ENCODE results near the gene CCNJ.

Gene CCNJ

DNA sequence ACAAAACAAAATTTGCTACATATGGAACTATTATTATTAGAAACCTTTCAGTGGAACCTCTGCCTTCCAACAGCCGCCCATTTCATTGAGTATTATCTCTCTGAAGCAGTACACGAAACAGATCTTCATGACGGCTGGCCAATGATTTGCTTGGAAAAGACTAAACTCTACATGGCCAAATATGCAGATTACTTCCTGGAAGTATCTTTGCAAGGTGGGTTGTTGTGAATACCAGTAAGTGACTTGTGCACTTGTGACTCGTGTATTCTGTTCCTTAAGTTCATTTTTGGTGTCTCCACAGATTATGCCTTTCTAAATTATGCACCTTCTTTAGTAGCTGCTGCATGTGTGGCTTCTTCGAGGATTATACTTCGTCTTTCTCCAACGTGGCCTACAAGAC lies 13.4 kb downstream of the CCNJ start:
- no peak for DNase-seq (ENCODE audit: low read depth, low spot score)

DNA sequence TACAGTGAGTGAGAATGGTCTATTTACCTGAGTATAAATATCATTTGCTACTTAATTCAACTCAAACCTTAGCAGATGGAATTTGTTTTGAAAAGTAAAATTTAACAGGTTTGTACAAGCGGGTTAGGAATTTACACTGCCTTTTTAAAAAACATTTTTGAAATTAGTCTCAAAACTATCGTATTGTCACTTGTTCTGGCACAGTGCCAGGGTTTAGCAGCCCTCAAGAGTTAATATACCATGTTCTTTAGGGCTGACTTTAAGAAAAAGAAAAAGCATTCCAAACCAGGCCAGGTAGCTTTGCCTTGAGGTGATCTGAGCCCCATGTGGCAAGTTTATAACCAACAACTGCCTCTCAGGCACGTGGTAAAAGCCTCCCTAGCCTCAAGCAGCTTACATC lies 17.8 kb downstream of the CCNJ start:
- DNase-seq (ENCODE audit: low read depth, low spot score), result no peak

DNA sequence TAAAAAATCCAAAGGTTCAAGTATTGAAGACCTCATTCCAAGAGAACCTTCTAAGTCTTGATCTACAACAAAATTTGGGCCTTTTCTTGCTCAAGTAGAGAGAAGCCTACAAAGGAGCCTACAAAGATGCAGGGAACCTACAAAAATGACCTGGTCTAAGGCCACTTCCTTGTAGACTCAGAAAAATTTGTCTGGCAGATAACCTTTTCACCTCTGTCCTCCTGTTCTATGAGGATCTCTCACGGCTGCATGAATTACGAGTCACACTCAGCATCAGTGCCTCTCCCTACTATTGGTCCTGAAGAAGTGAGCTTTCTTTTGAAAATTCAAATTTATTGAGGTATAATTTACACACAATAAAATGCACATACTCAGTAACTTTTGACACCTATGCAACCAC lies 29.3 kb downstream of the CCNJ start:
- DNase-seq (ENCODE audit: low read depth, low spot score), result no peak

DNA sequence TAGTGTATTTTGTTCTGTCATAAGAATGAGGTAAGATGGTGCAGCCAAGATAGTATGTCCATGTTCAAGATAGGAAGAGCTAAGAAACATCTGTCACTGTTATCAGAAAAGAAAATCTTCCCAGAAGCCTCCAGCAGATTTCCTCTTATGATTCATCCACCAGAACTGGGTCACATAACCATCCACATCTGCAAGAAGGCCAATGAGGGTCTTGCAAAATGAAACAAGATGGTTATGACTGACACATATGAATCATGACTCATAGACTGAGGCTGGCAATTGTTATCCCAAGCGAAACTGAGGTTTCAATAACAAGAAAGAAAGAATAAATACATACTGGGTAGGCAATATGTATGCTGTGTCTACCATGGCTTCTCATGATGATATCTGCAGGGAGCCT lies 30.3 kb downstream of the CCNJ start:
- no peak for DNase-seq (ENCODE audit: low read depth, low spot score)

GRCh38 chr10:96074776-96075175 lies 31.4 kb downstream of the CCNJ start:
- no peak for DNase-seq (ENCODE audit: low read depth, low spot score)

GRCh38 chr10:96075977-96076376 lies 32.6 kb downstream of the CCNJ start:
- no peak for DNase-seq (ENCODE audit: low read depth, low spot score)

DNA sequence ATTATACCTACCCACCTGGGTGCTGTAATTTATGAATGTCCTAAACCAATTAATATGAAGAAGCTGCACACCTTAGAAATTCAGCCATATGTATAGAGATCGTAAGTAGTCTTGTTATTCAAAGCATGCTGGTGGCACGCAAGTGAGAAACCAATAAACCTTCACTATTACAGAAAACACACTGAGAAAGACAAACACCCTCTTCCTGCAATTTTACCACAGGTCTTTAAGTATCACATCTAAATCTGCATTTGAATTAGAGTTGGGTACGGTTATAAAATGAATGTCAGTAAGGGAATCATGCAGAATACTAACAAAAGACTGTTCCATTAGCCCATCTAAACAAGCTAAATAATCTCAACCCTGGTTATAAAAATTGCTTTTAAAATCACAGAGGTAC lies 33.8 kb downstream of the CCNJ start:
- no peak for DNase-seq (ENCODE audit: low read depth, low spot score)

- DNase-seq (ENCODE audit: low read depth, low spot score), result no peak
Observed at GRCh38 chr10:96082153-96082552, 38.8 kb downstream of the CCNJ start.

- DNase-seq (ENCODE audit: low read depth, low spot score), result no peak
Observed at GRCh38 chr10:96082748-96083147, 39.4 kb downstream of the CCNJ start.

DNA sequence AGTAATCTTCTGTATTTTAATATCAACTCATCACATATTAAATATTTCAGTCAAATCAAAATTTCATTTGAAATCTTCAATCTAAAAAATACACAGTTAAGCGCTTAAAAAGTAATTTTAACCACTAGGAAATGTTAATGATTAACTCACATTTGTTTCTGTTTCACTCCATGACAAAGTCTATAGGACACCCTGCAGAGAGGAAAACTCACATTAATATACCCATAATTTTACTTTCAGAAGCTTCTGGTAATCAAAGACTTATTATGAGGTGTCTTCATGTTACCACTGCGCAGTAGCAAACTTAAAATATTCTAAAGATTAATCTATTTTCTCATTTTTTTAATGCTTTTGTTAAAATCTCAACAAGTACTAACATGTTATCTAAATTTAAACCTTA lies 45.7 kb downstream of the CCNJ start:
- DNase-seq (ENCODE audit: low read depth, low spot score), result no peak

- DNase-seq (ENCODE audit: low read depth, low spot score), result peak; percentile 87
Observed at GRCh38 chr10:96089670-96090462, 46.5 kb downstream of the CCNJ start.

DNA sequence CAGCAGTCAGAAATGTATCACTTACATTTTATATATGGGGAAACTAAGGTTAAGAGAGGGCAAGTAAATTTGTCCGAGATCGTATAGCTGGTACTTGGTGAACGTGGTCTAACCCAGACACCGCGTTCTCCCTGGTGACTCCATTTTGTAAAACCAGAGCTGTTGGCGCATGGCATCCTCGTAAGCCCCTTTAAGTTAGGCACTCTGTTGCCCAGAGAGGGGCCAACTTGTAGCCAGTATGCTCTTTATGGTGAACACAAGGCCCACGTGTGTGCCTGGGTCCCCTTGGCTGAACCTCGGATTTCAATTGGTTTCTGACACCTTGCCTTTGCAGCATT lies 47.0 kb downstream of the CCNJ start:
- no peak for DNase-seq (ENCODE audit: low read depth, low spot score)

DNA sequence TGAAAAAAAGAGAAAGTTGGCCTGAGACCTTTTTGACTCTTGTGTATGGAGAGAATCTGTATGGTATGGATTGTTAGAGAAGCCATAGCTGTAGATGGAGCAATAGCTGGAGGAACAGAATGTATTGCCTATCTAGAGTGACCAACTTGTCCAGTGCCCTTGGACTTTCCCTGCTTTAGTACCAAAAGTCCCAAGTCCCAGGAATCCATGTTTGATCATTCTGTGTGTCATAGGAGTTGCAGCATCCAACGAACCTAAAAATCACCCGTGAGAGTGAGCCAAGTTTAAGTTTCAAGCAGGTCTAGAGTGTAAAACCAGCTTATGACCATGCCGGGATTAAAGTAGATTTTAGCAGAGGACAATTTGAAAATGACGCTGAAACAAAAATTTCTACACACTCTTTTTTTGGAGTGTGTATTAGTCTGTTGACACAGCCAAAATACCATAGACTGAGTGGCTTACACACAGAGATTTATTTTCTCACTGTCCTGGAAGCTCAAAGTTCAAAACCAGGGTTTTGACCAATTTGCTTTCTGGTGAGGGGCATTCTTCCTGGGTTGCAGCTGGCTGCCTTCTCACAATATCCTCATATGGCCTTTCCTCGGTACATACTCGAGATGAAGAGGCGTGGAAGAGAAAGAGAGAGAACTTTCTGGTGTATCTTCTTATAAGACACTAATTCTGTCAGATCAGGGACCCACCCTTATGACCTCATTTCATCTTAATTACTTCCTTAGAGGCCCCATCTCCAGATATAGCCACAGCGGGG lies 49.8 kb downstream of the CCNJ start:
- DNase-seq (ENCODE audit: low read depth, low spot score), result no peak

DNA sequence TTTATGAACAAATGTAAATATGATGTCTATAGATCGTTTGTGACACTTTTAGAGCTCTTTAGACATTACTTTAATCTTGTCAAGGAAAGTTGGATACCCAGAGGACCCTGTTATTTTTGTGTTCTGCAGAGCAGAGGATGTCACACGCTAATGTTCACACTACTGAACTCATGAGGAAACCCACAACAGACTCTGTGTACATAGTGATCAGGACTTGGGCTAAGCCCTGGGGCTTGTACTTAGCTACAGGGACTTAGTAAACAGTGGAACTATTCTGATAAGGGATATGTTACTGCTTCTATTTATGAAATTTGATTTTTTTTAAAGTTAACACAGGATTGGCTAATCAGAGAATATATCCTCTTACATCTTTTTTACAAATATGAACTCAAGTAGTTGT lies 50.6 kb downstream of the CCNJ start:
- no peak for DNase-seq (ENCODE audit: low read depth, low spot score)

GRCh38 chr10:96096958-96097357 lies 53.6 kb downstream of the CCNJ start:
- no peak for DNase-seq (ENCODE audit: low read depth, low spot score)

DNA sequence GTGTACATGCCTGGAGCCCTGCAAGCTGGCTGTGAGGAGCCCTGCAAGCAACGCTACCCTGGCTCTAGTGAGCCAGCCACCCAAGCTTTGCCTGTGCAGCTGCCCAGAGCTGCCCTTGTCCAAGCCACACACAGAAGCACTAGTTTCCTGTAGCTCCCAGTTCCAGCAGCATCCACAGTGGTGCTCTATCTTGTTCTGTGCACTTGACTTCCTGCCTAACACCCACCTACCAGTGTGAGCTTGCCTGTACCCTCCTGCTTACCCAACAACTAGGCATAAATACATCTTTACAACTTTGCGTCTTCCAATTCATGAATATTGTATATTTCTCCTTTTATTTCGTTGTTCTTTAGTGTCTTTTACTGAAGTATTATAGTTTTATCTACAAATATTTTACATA lies 54.5 kb downstream of the CCNJ start:
- no peak for DNase-seq (ENCODE audit: low read depth, low spot score)

DNA sequence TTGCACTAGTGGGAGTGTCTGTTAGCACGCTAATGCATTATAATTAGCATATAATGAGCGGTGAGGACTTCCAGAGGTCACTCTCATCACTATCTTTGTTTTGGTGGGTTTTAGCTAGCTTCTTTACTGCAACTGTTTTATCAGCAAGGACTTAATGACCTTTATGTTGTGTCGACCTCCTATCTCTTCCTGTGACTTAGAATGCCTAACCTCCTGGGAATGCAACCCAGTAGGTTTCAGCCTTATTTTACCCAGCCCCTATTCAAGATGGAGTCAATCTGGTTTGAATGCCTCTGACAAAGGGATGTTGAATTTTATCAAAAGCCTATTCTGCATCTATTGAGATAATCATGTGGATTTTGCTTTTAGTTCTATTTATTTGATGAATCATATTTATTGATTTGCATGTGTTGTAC lies 64.2 kb downstream of the CCNJ start:
- DNase-seq (ENCODE audit: low read depth, low spot score), result no peak

All from activated CD4-positive, CD25-positive, alpha-beta regulatory T cell treated with anti-CD3 and anti-CD28 coated beads, Interleukin-2, amount 50 U/mL, for 16 hours (primary cell).